Measurements from ENCODE around the gene PIP4K2C.

- TF ChIP-seq CTCF (IDR thresholded peaks at IDR 0.05): no peak
- TF ChIP-seq POLR2A (IDR thresholded peaks at IDR 0.05): no peak
- no peak for TF ChIP-seq EP300 (IDR thresholded peaks at IDR 0.05)
- TF ChIP-seq POLR2AphosphoS5 (IDR thresholded peaks at IDR 0.05): no peak
Observed at GRCh38 chr12:57605811-57606311, 14.9 kb downstream of the PIP4K2C start.
